OCI-M1 (cell line): ENCODE measurements around the gene HCFC1R1.
A peak's percentile ranks its signal among the peaks of the same experiment; 100 is the strongest.

Experiments
- DNase-seq: peaks from one replicate; lab custom pipeline; 2025; lab: John Stamatoyannopoulos, UW

Gene HCFC1R1

DNA sequence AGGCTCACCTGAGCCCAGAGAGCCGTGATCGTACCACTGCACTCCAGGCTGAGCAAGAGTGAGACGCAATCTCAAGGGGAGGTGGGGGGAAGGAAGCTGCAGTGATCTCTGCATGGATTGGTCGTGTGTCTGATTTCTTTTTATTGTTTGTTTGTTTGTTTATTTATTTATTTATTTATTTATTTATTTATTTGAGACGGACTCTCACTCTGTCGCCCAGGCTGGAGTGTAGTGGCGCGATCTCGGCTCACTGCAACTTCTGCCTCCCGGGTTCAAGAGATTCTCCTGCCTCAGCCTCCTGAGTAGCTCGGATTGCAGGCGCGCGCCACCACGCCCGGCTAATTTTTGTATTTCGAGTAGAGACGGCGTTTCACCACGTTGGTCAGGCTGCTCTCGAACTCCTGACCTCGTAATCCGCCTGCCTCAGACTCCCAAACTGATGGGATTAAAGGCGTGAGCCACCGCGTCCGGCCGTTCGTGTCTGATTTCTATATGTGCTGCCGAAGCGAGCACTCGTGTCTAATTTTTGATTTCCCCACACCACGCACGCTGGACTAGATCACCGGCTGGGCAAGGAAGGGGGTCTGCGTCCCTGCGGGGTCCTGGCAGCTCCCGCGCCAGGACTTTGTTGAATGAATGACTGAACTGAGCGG is 4.0 kb downstream of the HCFC1R1 start:
- DNase-seq: no peak

DNA sequence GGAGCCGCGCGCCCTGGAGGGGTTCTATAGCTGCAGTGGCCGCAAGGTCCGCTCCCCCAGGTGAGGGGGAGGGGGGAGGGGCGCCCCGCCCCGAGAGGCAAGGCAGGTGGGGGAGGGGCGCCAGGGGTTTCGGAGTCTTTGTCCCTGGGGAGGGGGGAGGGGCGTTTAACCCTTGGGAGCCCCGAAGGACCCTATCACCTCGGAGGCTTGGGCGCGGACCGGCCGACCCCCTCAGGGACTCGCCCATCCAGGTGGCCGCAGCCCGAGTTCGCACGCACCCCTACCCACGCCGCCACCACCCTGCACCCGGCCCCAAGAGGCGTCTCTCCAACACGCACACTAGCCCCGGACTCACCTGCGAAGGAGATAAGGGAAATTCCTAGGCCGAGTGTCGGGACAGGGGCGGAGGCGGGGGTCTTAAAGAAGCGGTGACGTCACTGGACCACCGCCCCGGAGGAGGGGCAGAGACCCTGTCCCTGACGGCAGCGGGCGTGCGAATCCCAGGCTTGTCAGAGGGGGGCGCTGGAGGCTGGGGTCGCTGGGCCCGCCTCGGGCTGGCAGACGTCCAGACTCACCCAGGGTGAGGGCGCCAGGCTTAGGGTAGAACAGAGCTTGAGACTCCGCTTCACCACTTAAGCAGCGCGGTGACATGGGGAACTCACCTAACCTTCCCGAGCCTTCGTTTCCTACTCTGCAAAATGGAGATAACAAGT is 5.8 kb downstream of the HCFC1R1 start, which contains the start of gene CLDN6:
CLDN6 (minus strand) TSS at position 390 of the 713 bp plus-strand sequence. CDS start 2,162 bp downstream, outside the sequence.
- DNase-seq: peak; percentile 23

DNA sequence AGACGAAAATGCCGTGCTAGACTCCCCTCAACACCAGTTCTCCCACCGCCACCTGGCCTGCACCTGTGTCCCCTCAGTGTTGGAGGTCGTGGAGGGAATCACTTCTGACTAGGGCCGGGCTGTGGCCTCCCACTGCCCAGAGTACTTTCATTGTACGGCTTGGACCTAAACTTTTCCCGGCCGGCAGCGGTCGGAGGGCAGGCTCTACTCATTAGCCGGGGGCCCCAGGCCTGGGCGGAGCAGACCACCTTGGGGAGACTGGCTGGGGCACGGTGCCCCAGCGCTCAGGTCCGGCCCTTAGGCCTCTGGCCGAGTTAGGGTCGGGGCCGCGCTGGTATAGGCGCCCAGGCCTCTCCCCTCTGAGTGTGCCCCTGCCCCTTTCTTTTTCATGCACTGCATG is 6.4 kb downstream of the HCFC1R1 start:
- no peak for DNase-seq

DNA sequence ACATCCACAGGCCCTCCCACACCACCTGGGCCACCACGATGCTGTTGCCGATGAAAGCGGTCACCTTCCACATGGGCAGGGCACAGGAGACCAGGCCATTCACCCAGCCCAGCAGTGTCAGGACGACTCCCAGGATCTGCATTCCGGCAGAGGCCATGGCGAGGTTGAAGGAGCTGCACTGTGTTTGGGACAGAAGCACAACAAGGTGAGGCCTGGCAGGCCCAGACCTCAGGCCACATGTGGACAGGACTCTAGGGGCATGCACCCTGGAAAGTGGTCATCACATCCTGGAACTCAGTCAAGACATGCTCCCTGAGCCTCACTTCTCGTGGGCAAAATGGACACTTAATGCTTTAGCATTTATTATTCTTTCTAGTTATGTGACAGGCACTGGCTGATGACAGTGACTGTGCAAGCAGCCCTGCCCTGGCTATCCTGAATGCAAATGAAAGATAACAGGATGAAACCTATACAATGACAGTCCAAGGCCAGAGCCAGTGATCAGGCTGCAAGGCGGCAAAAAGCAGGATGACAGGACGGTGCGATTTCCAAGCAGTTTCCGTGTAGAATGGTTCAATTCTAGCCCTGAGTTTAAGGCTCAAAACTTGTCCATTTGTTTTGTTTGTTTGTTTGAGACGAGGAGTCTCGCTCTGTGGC is 7.7 kb downstream of the HCFC1R1 start:
- peak; percentile 30 for DNase-seq

DNA sequence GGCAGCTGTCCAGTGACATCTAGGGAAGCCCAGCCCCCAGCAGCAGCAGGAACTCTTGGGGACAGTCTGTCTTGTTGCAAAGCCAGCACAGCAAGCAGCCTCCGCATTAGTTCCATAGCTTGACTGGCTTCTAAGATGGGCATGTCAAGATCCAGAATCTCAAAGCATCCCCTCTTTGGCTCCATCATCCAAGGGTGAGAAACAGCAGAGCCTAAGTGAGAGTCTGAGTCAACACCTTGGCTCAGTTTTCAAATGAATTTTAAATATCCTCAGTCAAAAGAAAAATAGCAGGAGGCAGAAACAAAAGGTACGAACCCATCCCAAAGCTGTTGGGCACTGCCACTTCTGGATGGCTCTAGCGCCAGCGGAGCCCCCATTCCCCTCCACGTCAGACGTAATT is 8.8 kb downstream of the HCFC1R1 start:
- no peak for DNase-seq

DNA sequence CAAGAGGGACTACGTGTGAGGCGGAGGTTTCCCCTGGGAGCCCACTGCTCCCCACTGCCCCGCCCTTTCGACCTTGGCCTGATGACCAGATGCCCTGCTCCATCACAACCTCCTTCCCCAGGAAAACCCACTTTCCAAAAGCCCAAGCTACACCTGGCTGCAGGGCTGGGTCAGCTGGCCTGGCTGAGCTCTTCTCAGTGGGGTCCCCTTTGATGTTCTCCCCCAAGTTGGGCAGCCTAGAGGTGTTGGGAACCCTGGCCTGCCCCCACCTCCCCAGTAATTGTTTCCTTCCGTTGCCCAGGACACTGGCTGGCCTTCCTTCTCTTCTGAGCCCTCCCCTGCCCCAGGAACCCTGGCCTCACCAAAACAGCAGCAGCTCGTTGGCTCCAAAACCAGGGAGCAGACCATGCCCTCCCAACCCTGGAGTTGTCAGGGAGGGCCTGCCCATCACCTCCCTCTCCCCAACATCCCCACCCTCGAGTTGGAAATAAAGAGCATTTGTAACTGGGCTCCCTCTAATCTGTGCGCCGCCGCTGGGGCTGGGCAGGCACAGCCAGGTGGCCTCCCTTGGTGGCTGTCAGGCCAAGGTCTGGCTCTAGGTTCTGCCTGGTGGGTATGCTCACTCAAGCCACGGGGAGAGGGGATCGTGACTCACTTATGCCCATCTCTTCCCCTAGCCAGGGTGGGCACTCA is 9.6 kb downstream of the HCFC1R1 start:
- no peak for DNase-seq

DNA sequence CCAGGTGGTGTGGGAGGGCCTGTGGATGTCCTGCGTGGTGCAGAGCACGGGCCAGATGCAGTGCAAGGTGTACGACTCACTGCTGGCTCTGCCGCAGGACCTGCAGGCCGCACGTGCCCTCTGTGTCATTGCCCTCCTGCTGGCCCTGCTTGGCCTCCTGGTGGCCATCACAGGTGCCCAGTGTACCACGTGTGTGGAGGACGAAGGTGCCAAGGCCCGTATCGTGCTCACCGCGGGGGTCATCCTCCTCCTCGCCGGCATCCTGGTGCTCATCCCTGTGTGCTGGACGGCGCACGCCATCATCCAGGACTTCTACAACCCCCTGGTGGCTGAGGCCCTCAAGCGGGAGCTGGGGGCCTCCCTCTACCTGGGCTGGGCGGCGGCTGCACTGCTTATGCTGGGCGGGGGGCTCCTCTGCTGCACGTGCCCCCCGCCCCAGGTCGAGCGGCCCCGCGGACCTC is 10.2 kb downstream of the HCFC1R1 start:
- DNase-seq: no peak

DNA sequence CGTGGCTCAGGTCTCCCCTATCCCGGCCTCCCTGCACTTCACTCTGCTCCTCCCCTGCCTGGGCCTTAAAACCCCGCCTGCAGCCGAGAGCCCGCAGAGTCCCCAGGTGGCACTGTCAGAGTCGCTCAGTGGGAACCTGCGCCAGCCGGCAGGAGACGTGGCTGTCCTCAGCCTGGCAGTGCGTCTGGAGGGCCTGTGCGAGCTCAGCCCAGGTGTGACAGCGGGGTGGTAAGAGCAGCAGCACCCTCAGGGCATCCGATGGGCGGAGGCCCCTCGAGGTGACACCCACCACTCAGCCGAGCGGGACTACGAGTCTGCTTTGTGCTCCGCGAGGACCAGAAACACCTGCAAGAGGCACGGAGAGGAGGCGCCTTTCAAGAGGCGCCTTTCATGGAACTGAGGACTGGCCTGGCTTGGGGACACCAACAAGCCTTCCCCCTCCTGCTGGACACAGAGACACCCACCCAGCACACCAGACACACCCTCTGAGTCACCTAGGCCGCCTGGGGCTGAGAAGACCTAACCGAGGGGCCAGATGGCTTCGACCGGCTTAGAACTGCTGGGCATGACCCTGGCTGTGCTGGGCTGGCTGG is 10.8 kb downstream of the HCFC1R1 start, which contains the start of gene CLDN9:
CLDN9 (plus strand) TSS at position 96 of the 593 bp plus-strand sequence; CDS start at position 536, 440 bp downstream.
- no peak for DNase-seq

DNA sequence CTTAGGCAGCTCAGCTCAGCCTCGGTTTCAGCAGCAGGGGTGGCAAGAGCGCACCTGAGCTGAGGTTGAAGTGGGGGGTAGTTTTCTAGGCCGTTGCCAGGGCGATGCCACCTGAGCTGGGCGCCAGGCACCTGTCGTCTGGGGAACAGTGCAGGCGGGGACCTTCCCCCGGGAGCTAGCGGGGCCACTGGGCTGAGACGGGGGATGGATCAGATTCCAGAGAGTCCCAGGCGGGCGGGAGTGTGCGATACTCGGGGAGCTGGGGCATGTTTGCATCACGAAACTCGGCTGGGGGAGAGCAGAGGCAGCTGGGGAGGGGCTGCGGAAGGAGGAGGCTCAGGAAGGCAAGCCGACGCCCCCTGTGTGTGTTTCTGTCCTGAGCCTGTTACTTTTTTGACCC is 11.5 kb downstream of the HCFC1R1 start:
- DNase-seq: no peak

DNA sequence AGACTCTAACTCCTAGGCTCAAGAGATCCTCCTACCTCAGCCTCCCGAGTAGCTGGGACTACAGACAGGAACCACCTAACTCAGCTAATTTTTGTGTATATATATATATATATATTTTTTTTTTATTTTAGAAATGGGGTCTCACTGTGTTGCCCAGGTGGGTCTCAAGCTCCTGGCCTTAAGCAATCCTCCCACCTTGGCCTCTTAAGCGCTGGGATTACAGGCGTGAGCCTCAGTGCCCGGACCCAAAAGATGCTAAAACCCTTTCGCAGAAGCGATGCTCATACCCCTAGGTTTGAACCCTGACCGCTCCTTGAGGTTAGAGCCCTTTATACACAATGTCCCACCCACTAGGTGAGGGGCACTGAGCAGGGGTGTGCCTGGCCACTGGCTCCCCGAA is 13.2 kb downstream of the HCFC1R1 start:
- no peak for DNase-seq

DNA sequence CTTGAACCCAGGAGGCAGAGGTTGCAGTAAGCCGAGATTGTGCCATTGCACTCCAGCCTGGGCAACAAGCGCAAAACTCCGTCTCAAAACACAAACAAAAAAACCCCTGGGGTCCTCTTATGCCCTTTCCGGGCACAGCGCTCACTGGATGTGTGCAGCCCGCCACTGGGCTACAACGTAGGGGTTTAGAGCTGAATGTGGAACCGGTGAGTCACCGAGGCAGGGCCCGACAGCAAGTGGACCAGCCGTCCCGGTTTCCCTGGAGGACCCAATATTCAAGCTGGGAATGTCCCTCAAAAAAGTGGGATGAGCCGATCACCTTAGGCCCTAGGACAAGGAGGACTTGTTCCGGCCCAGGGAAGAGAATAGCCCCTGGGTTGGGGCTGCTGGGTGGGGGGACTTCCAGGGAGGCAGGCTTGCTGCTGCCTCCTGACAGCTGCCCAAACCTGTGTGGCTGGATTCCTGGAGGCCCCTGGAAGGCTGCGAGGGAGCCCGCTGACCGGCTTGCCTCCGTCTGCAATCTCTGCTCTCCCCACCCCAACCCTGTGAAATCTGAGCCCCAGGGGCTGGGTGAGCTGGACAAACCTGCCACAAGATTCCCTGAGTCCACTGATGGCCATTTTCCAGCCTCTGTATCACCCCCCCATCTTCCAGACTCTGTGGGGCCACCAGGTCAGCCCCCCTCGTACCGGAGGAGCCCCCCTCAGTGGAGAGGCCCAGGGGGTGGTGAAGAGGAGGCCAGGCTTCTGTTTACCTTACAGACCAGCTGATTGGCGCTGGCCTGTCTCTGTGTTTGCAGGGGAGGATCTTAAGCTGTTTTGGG is 14.0 kb downstream of the HCFC1R1 start:
- no peak for DNase-seq

DNA sequence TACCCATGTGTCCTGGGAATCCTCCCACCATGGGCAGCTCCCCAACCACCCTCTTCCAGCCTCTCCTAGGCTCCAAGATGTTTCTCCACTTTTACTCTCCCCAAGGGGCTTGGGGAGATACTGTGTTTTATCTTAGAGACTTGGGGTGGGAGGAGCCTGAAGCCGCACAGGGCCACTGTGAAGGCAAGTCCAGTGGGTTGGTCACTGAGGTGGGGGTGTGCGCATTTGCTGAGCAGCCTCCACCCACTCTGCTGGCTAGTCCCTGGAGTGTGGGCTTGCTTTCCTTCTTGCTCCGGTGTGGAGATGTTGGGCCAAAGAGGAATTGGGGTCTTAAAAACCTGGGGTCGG is 15.1 kb downstream of the HCFC1R1 start:
- DNase-seq: peak; percentile 57

DNA sequence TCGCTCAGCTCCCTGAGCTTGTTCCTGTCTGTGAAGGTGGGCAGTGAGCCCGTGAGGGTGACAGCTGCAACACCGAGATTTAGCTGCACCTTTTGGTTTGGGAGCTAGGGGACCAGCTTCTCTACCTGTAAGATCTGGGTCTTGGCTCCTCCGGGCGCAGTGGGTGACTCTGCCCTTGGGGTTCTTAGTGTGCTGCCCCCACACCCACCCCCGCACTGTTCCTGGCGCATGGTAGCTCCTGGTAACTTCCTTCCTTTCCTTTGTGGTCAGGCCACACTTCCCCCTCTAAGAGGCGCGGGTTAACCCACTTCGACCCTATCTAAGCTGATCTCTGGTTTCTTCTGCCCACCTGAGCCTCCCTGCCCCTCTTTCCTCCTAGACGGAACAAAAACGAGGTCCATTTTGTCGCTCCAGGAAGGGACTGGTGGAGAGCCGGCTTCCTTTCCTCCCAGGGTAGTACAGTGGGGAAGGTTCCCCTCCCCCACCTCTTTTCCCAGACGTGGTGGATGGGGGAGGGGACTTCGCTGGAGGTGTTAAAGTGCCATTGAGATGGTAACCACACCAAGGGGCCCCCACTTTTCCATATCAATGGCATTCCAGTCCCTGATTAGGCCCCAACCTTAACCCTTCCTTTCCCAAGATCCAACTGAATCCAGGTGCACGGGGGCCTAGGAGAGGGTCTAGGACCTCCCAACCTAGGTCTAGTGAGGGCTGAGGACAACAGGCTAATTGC is 15.6 kb downstream of the HCFC1R1 start:
- peak; percentile 69 for DNase-seq

DNA sequence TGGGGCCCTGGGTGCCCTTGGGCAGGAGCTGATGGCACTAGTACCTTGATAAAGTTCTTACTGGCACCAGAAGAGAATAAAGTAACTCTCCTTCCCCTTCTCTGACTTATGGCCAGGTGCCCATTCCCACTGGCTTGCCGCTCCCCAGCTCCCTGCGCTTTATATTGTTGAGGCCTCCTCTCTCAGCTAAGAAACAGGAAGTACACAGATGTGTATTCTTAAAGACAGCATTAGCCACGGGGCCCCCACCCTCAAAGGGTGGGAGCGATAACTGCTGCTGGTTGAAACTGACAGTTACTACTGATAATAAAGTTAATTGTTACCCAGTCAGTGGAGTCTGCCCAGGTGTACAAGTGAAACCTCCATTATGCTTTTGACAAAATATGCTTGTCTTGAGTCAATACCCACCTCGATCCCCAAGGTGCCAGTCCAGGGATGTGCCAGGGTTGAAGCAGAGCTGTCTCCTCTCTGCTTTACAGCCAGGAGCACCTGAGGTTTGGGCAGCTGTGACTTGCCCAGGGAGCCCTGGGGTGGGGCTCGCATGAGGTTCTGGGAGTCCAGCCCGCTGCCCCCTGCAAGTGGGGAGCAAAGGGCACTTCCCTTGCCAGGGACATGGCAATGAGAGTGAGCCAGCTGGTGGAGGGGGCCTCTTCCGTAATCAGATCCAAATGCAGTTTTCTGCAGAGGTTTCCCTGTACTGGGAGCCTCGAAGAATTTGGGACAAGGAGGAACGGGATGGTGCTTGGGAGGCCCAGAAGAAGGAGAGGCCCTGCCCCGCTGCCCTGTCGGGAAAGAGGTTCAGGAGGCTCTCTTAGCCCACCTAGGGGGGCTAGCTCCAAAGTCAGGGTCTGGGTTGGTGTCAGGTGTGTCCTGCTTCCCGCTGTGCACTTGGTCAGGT is 16.4 kb downstream of the HCFC1R1 start:
- peak; percentile 81 for DNase-seq

DNA sequence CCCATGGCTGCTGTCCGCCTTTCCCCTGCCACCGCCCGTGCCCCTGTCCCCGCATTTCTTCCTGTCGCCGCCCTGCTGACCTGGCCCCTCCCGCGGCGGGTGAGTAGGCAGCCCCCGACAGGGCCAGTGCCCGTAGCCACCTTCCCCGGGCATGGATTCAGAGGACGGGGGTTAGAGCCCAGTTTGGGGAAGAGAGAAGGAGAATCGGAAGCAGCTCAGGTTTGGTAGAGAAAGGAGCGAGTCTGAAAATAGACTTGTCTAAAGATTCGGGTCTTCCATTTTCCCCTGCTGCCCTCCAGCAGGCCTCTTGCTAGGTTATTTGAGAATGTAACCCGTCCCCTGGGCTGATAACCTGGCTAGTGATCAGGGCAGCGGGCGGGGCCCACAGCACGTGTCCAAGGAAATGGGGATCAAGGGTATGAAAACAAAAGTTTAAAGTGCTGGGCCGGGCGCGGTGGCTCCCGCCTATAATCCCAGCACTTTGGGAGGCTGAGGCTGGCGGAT is 18.9 kb downstream of the HCFC1R1 start:
- peak; percentile 45 for DNase-seq

DNA sequence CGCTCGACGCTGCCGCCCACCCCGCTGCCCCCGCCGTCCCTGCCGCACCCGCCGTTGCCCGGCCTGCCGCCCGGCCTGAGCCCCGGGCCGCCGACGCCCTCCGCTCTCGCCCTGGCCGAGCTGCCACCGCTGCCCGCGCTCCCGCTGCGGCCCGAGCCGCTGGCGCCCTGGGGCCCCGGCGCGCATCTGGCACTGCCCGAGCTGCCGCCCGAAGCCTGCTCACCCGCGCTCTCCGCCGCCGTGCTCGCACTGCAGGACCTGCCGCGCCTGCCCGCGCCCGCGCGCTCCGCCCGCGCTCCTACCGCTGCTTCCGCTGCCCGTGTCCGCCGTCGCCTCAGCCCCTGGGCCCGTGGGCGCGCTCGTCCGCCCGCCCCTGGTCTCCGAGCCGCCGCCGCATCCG is 19.4 kb downstream of the HCFC1R1 start:
- DNase-seq: peak; percentile 35

DNA sequence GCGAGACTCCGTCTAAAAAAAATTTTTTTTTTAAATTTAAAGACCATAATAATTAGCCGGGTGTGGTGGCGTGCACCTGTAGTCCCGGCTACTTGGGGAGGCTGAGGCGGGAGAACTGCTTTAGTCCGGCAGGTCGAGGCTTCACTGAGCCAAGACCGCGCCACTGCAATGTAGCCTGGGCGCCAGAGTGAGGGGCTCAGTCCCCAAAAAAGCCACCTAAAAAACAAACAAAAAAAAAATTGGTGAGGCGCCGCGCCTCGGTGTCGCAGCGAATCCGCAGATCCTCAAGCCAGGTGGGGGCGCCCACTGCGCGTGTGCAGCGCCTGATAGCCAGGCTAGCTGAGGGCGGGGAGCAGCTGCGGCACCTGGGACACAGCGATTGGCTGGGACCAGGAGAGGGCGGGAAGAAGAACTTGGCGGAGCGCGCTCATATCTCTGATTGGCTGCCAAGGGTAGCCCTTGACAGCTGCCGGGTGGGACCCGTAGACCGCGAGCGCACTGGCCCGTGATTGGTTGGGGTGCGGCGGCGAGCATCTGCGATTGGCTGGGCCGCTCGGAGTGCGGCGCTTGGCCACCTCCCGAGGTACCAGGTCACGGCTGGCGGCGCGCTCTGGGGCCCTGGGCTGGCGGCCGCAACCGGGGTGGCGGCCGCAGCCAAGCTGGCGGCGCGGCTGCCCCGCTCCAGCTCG is 20.0 kb downstream of the HCFC1R1 start:
- peak; percentile 99 for DNase-seq

DNA sequence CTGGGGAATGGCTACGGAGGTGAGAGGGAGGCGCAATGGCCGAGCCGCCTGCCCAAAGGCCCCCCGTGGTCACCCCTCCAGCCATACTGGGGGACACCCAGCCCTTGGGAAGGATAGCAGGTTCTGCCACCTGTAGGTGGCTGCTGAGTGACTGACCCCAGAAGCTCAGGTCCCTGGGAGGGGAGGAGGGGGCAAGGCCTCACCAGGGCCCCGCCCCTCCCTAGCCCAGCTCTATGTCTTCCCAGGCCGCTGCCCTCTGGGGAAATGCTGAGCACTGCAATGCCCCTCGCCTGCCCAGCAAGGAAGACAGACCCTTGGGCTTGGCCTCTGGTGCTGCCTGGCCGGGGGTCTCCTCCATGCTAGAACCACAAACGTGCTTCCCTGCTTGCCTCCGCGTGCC is 22.4 kb downstream of the HCFC1R1 start:
- DNase-seq: no peak

DNA sequence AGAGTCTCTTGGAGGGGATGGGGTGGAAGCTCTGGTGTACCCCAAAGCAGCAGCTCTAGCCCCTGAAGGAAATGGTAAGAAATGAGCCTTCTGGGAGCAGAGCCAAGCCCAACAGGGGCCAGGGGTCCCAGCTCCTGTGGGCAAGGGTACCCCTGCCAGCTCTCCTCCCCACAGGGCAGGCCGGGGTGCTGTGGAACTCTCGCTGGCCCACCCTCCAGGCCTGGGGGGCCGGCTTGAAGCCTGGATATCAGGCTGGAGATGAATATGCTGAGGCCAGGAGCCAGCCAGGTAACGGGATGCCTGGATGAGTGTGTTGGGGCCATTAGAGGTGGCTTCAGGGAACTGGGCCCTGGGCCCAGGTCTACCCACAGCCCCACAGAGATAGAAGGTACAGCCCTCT is 23.2 kb downstream of the HCFC1R1 start:
- DNase-seq: no peak
